HepG2 (cell line): ENCODE measurements around the gene P3H4. TPM values are rescaled to one million over a fixed set of nuclear protein-coding genes. Genes with fewer than 3 reads are reported as not detected.

ENCODE experiments used
- ATF1 ChIP-seq: IDR thresholded peaks from 2 replicates; pipeline ENCODE4 v1.6.1; 2016; ENCODE audit warnings: mild to moderate bottlenecking, control low read depth
- ATRX ChIP-seq: sonication (generic); formaldehyde crosslinking; IDR thresholded peaks from 2 replicates; pipeline ENCODE4 v1.4.0; 2020; ENCODE audit warnings: missing genetic modification reagents, borderline replicate concordance
- CHD2 ChIP-seq: IDR thresholded peaks from 2 replicates; pipeline ENCODE4 v1.6.1; 2011; ENCODE audit warnings: low read depth, low read length, improper control_type of control experiment
- CSRNP1 ChIP-seq: sonication (generic); formaldehyde crosslinking; IDR thresholded peaks from 2 replicates; pipeline ENCODE4 v1.8.1; 2023; ENCODE audit warnings: mild to moderate bottlenecking, missing genetic modification reagents
- ETV5 ChIP-seq: IDR thresholded peaks from 2 replicates; pipeline ENCODE4 v1.6.1; 2018; ENCODE audit warnings: missing biosample characterization, missing genetic modification reagents, inconsistent platforms, borderline replicate concordance
- HNRNPH1 ChIP-seq: fragments of 200-400 bp; formaldehyde crosslinking; optimal IDR thresholded peaks from 2 replicates; pipeline ENCODE3; 2017; ENCODE audit warnings: mild to moderate bottlenecking, low read depth, low read length
- MAZ ChIP-seq, 2 experiments: sonication (generic) in 1 of 2; formaldehyde crosslinking in 1 of 2; IDR thresholded peaks; 2 replicates each; pipeline versions ENCODE4 v1.5.0 to v1.6.1; 2012 to 2020; ENCODE audit warnings: low read depth in 2 of 2, mild to moderate bottlenecking in 2 of 2, borderline replicate concordance in 1 of 2, improper control_type of control experiment in 1 of 2, low read length in 1 of 2, missing genetic modification reagents in 1 of 2, moderate library complexity in 1 of 2
- MBNL3 ChIP-seq: fragments of 250-450 bp; sonication (Bioruptor Pico); conservative IDR thresholded peaks from 2 replicates; pipeline ENCODE4 v1.8.0; 2022; ENCODE audit warnings: mild to moderate bottlenecking, inconsistent platforms
- NFE2 ChIP-seq: sonication (generic); formaldehyde crosslinking; IDR thresholded peaks from 2 replicates; pipeline ENCODE4 v1.4.0; 2020; ENCODE audit warnings: missing genetic modification reagents
- NR0B2 ChIP-seq: sonication (generic); formaldehyde crosslinking; IDR thresholded peaks from 2 replicates; pipeline ENCODE4 v1.4.0; 2020; ENCODE audit warnings: mild to moderate bottlenecking, missing genetic modification reagents
- RARG ChIP-seq: sonication (generic); formaldehyde crosslinking; IDR thresholded peaks from 2 replicates; pipeline ENCODE4 v1.4.0; 2020; ENCODE audit warnings: low read depth, mild to moderate bottlenecking, missing genetic modification reagents
- SMARCE1 ChIP-seq: fragments of 450-650 bp; IDR thresholded peaks from 2 replicates; pipeline ENCODE4 v1.6.1; 2017; ENCODE audit warnings: borderline replicate concordance
- TBP ChIP-seq: sonication (generic); formaldehyde crosslinking; IDR thresholded peaks from 2 replicates; pipeline ENCODE4 v1.5.0; 2020; ENCODE audit warnings: missing genetic modification reagents
- ZBTB38 ChIP-seq: sonication (generic); formaldehyde crosslinking; IDR thresholded peaks from 2 replicates; pipeline ENCODE4 v1.5.1; 2020; ENCODE audit warnings: mild to moderate bottlenecking, missing genetic modification reagents
- ZC3H4 ChIP-seq: sonication (generic); formaldehyde crosslinking; IDR thresholded peaks from 2 replicates; pipeline ENCODE4 v1.4.0; 2020; ENCODE audit warnings: missing genetic modification reagents, borderline replicate concordance
- ZFY ChIP-seq: sonication (generic); formaldehyde crosslinking; IDR thresholded peaks from 2 replicates; pipeline ENCODE4 v1.4.0; 2020; ENCODE audit warnings: missing genetic modification reagents
- ZFYVE20 ChIP-seq: sonication (generic); formaldehyde crosslinking; IDR thresholded peaks from 2 replicates; pipeline ENCODE4 v1.8.0; 2023; ENCODE audit warnings: low read depth, mild to moderate bottlenecking, moderate library complexity, missing genetic modification reagents, borderline replicate concordance
- ZNF235 ChIP-seq: sonication (generic); formaldehyde crosslinking; IDR thresholded peaks from 2 replicates; pipeline ENCODE4 v1.8.1; 2023; ENCODE audit warnings: mild to moderate bottlenecking, missing genetic modification reagents, borderline replicate concordance
- ZNF280D ChIP-seq: sonication (generic); formaldehyde crosslinking; IDR thresholded peaks from 2 replicates; pipeline ENCODE4 v1.5.1; 2020; ENCODE audit warnings: mild to moderate bottlenecking, missing genetic modification reagents
- ZNF331 ChIP-seq: sonication (generic); formaldehyde crosslinking; IDR thresholded peaks from 2 replicates; pipeline ENCODE4 v1.4.0; 2020; ENCODE audit warnings: missing genetic modification reagents
- ZNF451 ChIP-seq: sonication (generic); formaldehyde crosslinking; IDR thresholded peaks from 2 replicates; pipeline ENCODE4 v1.5.0; 2020; ENCODE audit warnings: mild to moderate bottlenecking, missing genetic modification reagents
- ZNF580 ChIP-seq: IDR thresholded peaks from 2 replicates; pipeline ENCODE4 v1.6.1; 2016; ENCODE audit warnings: low read depth, borderline replicate concordance
- ZNF589 ChIP-seq: sonication (generic); formaldehyde crosslinking; conservative IDR thresholded peaks from 2 replicates; pipeline ENCODE4 v1.8.0; 2022; ENCODE audit warnings: mild to moderate bottlenecking, moderate library complexity, missing genetic modification reagents
- ZNF615 ChIP-seq: sonication (generic); formaldehyde crosslinking; IDR thresholded peaks from 2 replicates; pipeline ENCODE4 v1.5.0; 2020; ENCODE audit warnings: mild to moderate bottlenecking, missing genetic modification reagents, borderline replicate concordance
- ZNF747 ChIP-seq: sonication (generic); formaldehyde crosslinking; IDR thresholded peaks from 2 replicates; pipeline ENCODE4 v1.8.1; 2023; ENCODE audit warnings: missing genetic modification reagents, mild to moderate bottlenecking, borderline replicate concordance
- ZNF790 ChIP-seq: sonication (generic); formaldehyde crosslinking; IDR thresholded peaks from 2 replicates; pipeline ENCODE4 v1.8.0; 2022; ENCODE audit warnings: missing genetic modification reagents, mild to moderate bottlenecking, borderline replicate concordance
- polyA plus RNA-seq, 8 experiments: library from polyadenylated mRNA; depleted of rRNA in 3 of 8; stranded (reverse) in 7 of 8; unstranded in 1 of 8; fragments of >200 nt; fragmentation: Illumina TruSeq in 4 of 8; extraction: Trizol in 4 of 8; gene quantifications; 2 replicates each; pipeline versions ENCODE4 v1.2.1 to v1.2.3, GENCODE V29; 2011 to 2016; ENCODE audit warnings: low read depth in 4 of 8, missing spikeins in 1 of 8, mixed read lengths in 1 of 8; ENCODE audit not compliant: insufficient read depth in 1 of 8
- total RNA-seq, 5 experiments: library from RNA; depleted of rRNA; stranded (reverse); fragments of >200 nt; fragmentation: Illumina TruSeq; extraction: Trizol; gene quantifications; 2 replicates each; pipeline ENCODE4 v1.2.3, GENCODE V29; 2016; ENCODE audit warnings: low read depth in 1 of 5

Gene P3H4
- total and polyA plus RNA-seq, 2 of the 13 experiments (the other 11 are each of a cell fraction or from before 2014, with no cell fraction given): 37.1 to 50.6 TPM

- TF ChIP-seq ZNF280D (CRISPR knock-in tag): no peak
- TF ChIP-seq NFE2 (CRISPR knock-in tag): no peak
- no peak for TF ChIP-seq MAZ (IDR thresholded peaks at IDR 0.05; ENCODE audit: borderline replicate concordance, low read depth, low read length)
- TF ChIP-seq MAZ (CRISPR knock-in tag; IDR thresholded peaks at IDR 0.05; ENCODE audit: low read depth): no peak
- no peak for TF ChIP-seq ZFYVE20 (CRISPR knock-in tag)
- no peak for TF ChIP-seq ZNF615 (CRISPR knock-in tag)
- no peak for TF ChIP-seq ZNF451 (CRISPR knock-in tag)
- no peak for TF ChIP-seq ZBTB38 (CRISPR knock-in tag)
- TF ChIP-seq ZNF580: no peak
- no peak for TF ChIP-seq ZNF589 (CRISPR knock-in tag)
- TF ChIP-seq ETV5: peak; percentile 36; the same call in 1 of the 2 replicates
- TF ChIP-seq ZNF331 (CRISPR knock-in tag): no peak; the same call in 1 of the 2 replicates
- no peak for TF ChIP-seq CHD2
- TF ChIP-seq CSRNP1 (CRISPR knock-in tag): 0 out of 2 replicates have a peak, but pooled peaks have one; percentile 40
- no peak for TF ChIP-seq HNRNPH1
- TF ChIP-seq ATF1: no peak
- TF ChIP-seq ZFY (CRISPR knock-in tag): peak; percentile 84
- no peak for TF ChIP-seq ZC3H4 (CRISPR knock-in tag)
- no peak for TF ChIP-seq RARG (CRISPR knock-in tag)
- TF ChIP-seq SMARCE1: no peak
- no peak for TF ChIP-seq MBNL3
- no peak for TF ChIP-seq ATRX (CRISPR knock-in tag)
- no peak for TF ChIP-seq ZNF235
- no peak; the same call in 1 of the 2 replicates for TF ChIP-seq ZNF747
- no peak for TF ChIP-seq TBP
- TF ChIP-seq ZNF790 (CRISPR knock-in tag): peak; percentile 38; the same call in 1 of the 2 replicates
- TF ChIP-seq NR0B2 (CRISPR knock-in tag): 0 out of 2 replicates have a peak, but pooled peaks have one; percentile 35
Measured at GRCh38 chr17:41777574-41778188, 34.1 kb downstream of the P3H4 start (continued).
